Measurements from ENCODE around the gene EARS2.
"Not testable (repeated sequence)": the region's sequence is repeated elsewhere in the genome, so short reads cannot be mapped to it uniquely, and the experiment has no call there.

EARS2 gene

DNA sequence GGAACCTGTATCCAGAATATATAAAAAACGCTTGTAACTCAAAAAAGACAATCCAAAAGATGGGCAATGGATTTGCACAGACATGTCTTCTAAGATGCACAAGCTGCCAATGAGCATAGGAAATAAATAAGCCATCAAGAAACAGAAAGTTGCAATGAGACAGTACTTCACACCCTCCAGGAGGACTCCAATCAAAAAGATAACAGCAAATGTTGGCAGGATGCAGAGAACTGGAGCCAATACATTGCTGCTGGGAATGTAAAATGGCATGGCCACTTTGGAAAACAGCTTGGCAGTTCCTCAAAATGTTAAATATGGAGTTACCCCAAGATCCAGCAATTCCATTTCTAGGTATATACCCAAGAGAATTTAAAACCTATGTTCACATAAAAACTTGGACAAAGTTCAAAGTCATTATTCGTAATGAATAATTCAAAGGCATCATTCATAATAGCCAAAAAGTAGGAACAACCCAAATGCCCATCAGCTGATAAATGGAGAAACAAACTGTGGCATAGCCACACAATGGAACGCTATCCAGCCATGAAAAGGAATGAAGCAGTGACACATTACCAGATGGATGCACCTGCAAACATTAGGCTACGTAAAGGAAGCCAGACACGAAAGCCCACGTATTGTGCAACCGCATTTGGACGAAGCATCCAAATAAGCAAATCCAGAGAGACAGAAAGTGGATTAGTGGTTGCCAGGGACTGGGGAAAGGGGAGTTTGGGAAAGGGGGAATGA lies 72.5 kb downstream of the EARS2 start:
- no peak for DNase-seq

DNA sequence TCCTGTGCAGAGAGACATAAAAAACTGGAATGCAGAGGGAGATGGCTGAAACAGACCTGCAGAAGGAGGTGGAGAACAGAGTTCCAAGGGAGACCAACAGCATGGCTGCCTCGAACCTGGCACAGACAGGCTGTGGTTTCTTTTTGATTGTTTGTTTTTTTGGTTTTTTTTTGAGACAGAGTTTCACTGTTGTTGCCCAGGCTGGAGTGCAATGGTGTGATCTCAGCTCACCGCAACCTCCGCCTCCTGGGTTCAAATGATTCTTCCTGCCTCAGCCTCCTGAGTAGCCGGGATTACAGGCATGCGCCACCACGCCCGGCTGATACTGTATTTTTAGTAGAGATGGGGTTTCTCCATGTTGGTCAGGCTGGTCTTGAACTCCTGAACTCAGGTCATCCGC lies 73.7 kb downstream of the EARS2 start:
- DNase-seq, result not testable (repeated sequence)

DNA sequence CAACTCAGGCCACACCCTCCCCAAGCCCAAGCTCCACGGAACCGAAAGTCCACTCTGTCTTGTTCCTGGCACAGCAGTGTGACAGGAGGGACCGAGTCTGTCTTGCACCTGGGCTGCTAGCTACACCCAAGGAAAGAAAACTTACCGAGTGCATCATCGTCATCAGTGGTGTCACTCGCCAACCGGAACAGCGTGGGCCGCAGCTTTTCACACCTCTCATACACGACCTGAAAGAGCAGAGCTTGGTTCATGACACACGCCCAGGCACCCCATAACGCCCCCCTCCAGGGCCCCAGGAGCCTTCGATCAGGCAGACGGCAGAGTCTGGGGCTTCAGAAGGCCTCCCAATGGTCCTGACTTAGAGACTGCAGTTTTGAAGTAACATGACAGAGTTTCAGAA lies 74.4 kb downstream of the EARS2 start:
- DNase-seq, result no peak

DNA sequence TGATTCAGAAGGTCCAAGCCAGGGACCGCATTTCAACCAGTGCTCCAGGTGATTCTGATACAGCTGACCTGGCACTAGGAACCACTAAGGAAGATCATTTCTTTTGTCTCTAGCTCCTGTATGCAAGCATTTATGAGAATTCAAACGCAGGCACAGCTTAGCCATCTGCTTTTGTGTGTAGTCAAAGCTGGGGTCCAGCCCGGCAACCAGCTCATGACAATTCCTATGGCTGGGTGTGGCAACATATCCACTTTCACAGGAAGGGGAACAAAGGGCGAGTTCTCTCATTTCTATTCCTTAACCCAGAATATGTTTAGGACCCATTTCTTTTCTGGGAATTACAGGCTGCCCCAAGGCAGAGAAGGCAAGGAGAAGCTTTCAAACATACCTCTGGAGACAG lies 76.9 kb downstream of the EARS2 start:
- DNase-seq, result no peak

DNA sequence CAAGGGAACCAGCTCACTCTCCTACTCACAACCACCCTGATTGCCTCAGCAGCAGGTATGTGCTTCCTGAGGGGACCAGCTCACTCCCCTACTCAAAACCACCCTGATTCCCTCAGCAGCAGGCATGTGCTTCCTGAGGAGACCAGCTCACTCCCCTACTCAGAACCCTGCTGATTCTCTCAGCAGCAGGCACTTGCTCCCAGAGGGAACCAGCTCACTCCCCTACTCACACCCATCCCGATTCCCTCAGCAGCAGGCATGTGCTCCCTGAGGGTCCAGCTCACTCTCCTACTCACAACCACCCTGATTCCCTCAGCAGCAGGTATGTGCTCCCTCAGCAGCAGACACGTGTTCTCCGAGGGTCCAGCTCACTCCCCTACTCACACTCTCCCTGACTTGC lies 78.0 kb downstream of the EARS2 start:
- no peak for DNase-seq

DNA sequence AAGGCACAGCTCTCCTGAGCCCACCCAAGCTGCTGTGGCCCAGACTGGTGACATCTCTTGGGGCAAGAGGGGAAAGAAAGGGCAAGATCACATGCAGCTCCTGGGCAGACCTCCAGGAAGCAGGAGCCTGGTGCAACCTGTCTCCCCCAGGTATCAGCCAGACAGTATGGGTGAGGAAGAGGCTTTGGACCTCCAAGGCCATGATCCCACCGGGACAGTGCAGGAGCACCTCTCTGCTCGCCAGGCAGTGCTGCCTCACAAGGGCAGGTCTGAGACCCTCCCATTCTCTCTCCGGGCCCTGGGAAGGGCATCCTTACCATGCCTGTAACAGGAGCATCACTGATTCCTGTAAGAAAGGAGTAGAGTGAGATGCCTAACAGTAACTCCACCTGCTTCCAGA lies 78.6 kb downstream of the EARS2 start:
- no peak for DNase-seq

DNA sequence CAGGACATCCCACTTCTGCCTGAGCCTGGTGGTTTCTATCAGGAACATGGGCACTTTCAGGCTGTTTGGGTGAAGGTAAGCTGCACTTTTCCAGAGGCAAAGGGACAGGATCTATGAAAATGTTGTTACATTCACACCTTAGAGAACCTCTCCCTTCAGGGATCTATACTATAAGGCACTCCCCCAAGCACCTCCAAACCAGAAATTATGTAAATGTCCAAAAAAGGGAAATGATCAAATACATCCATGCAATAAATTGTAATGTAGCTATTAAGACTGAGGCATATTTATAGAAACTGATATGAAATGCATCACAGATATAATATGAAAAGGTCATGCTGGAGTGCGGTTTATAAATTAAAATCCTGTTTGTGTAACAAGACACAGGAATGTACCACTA lies 80.9 kb downstream of the EARS2 start:
- DNase-seq, result no peak
